Heart left ventricle (tissue), 16 donors: ENCODE results near the gene SMG5. TPM values are rescaled to one million over a fixed set of nuclear protein-coding genes. Genes with fewer than 3 reads are reported as not detected.
A peak's percentile ranks its signal among the peaks of the same experiment; 100 is the strongest.

Experiments used
- ATAC-seq, 4 donors: fragments of 200-7000 bp; cut with Tn5 transposase; one replicate each; pipeline ENCODE4 v1.9.1; 2020 to 2022; ENCODE audit warnings: moderate library complexity in 4 of 4, mild to moderate bottlenecking in 3 of 4, moderate number of reproducible peaks in 1 of 4
- DNase-seq, 5 donors: peaks; one replicate each; pipeline ENCODE4 v3.0.0-alpha.2; 2020
- H3K27ac ChIP-seq, 12 donors: fragments of 200-600 bp; sonication (generic) in 4 of 12; one replicate each; pipeline versions ENCODE4 v1.5.0 to v1.8.0; 2016 to 2022; ENCODE audit warnings: mild to moderate bottlenecking in 2 of 12
- H3K27me3 ChIP-seq, 9 donors: fragments of 200-600 bp; sonication (generic) in 2 of 9; one replicate each; pipeline versions ENCODE4 v1.5.1 to v1.8.0; 2016 to 2022; ENCODE audit warnings: mild to moderate bottlenecking in 3 of 9
- H3K36me3 ChIP-seq, 9 donors: fragments of 200-600 bp; sonication (generic) in 2 of 9; one replicate each; pipeline versions ENCODE4 v1.5.0 to v1.8.0; 2018 to 2022; ENCODE audit warnings: mild to moderate bottlenecking in 2 of 9
- H3K4me1 ChIP-seq, 12 donors: fragments of 200-600 bp; sonication (generic) in 4 of 12; one replicate each; pipeline versions ENCODE4 v1.5.0 to v1.8.0; 2016 to 2022; ENCODE audit warnings: mild to moderate bottlenecking in 3 of 12
- H3K4me3 ChIP-seq, 12 donors: fragments of 200-600 bp; sonication (generic) in 4 of 12; one replicate each; pipeline versions ENCODE4 v1.5.0 to v1.8.0; 2017 to 2022; ENCODE audit warnings: mild to moderate bottlenecking in 9 of 12, moderate library complexity in 4 of 12
- H3K9me3 ChIP-seq, 12 donors: fragments of 200-600 bp; sonication (generic) in 4 of 12; one replicate each; pipeline versions ENCODE4 v1.5.0 to v1.8.0; 2016 to 2022; ENCODE audit warnings: mild to moderate bottlenecking in 1 of 12
- CTCF ChIP-seq, 12 donors: fragments of 200-600 bp; sonication (generic) in 4 of 12; IDR thresholded peaks; one replicate each; pipeline versions ENCODE4 v1.5.0 to v1.8.0; 2018 to 2022; ENCODE audit warnings: antibody characterized with exemption in 12 of 12, mild to moderate bottlenecking in 5 of 12
- POLR2A ChIP-seq, 2 donors: fragments of 450-650 bp; IDR thresholded peaks; one replicate each; pipeline ENCODE4 v1.6.1; 2017; ENCODE audit warnings: antibody characterized with exemption in 2 of 2, mild to moderate bottlenecking in 2 of 2, moderate library complexity in 2 of 2
- WGBS, 4 donors: extraction: QIAGEN DNeasy Blood & Tissue Kit in 2 of 4; methylation state at CpG; one replicate each; pipeline versions ENCODE4 v1.1.5 to v1.1.7; 2013 to 2018; 5-methylcytosine and 5-hydroxymethylcytosine counted together
- intact Hi-C, 10 donors: fragments of 100-400 bp; cut with DNase I; formaldehyde crosslinking; loops; one replicate each; pipeline versions ENCODE4 v1.11.1 to v1.14.2; 2022
- polyA plus RNA-seq, 2 donors: library from polyadenylated mRNA; stranded (reverse); fragments of 200-250 nt; gene quantifications; one replicate each; pipeline ENCODE4 v1.2.3, GENCODE V29; 2013
- total RNA-seq, 9 donors: library from RNA; depleted of rRNA in 2 of 9; stranded (reverse); fragments of >200 nt in 2 of 9; fragmentation: NEBNext Ultra II Directional in 3 of 9; extraction: Animal tissue kit (Norgen Biotek cat#: 25700) in 3 of 9; gene quantifications; one replicate each; pipeline versions ENCODE4 v1.1.0 to v1.2.4, GENCODE V29; 2016 to 2023
- donor health status: ischemic (EF 13 %, LVEDD 7.1; RV severe dilation, severe dysfunction).
- donor health status: healthy with polysubstance abuse.
- donor health status: DM: no; HTN: yes; CAD: no.
- donor health status: DM: no; HTN: no; CAD: no.
- donor health status: ischemic (EF 25% LVEDD 6.9; RV normal size, moderate dysfunction).
- donor health status: ischemic (EF 25% LVEDD 5.7; RV mildly dilated, moderate dysfunction).
- donor health status: healthy.
- donor health status: DM: yes; HTN: yes; CAD: no.
- donor health status: ischemic (EF 35%, LVEDD 5.7; RV mildly dilated, moderate dysfunction).
- donor health status: nonischemic (EF 11% LVEDD 7.7; RV severe dilation, severe dysfunction).
- donor health status: DM: yes; HTN: yes; CAD: no.
- donor health status: PGD.
- donor health status: ischemic (EF 29% LVEDD 5.4; RV normal size, mild dysfunction).
- donor health status: nonischemic (EF 23%, LVEDD 6.1; RV moderate dilation, normal function).

The SMG5 gene
- total and polyA plus RNA-seq, 11 donors: 56.3 to 104 (median 89.4) TPM

- H3K36me3 ChIP-seq: peaks cover 0 to 87% (median 66%) of the 10 kb centered on the region in 9 donors
- H3K9me3 ChIP-seq: no peaks in the 10 kb centered on the region
- ATAC-seq (no peak), DNase-seq (no peak)
- no peaks in the 10 kb centered on the region for H3K27me3 ChIP-seq
- intact Hi-C loops: no loop called here
- peaks cover 0 to 32% (median 16%) of the 10 kb centered on the region in 12 donors for H3K4me1 ChIP-seq
- TF ChIP-seq CTCF (IDR thresholded peaks at IDR 0.05) (no peak), POLR2A (IDR thresholded peaks at IDR 0.05) (no peak)
- no peak overlapping the region for H3K4me3 ChIP-seq
- 94 to 99% (median 95%) methylated on average over 3 of the region's 3 CpGs for WGBS, 4 donors
- peak overlapping the region in 1 of 12 donors; percentile 39 for H3K27ac ChIP-seq
Observed at GRCh38 chr1:156204686-156205085, 77.9 kb downstream of the SMG5 start.

GRCh38 chr1:156203331-156203730 is 79.3 kb downstream of the SMG5 start:
- no peak overlapping the region for H3K4me3 ChIP-seq
- H3K9me3 ChIP-seq: no peaks in the 10 kb centered on the region
- H3K27ac ChIP-seq: peak overlapping the region in 6 of 12 donors; percentile 25 to 69 (median 46)
- TF ChIP-seq POLR2A (IDR thresholded peaks at IDR 0.05) (no peak), CTCF (IDR thresholded peaks at IDR 0.05) (no peak)
- intact Hi-C loops: no loop called here
- no peaks in the 10 kb centered on the region for H3K27me3 ChIP-seq
- DNase-seq (no peak), ATAC-seq (peak in 3 of 4 donors; percentile 76 to 83 (median 81))
- H3K4me1 ChIP-seq: peaks cover 0 to 39% (median 16%) of the 10 kb centered on the region in 12 donors
- peaks cover 0 to 76% (median 53%) of the 10 kb centered on the region in 9 donors for H3K36me3 ChIP-seq

- intact Hi-C loops: no loop called here
- H3K27ac ChIP-seq: no peak overlapping the region
- DNase-seq: no peak
- no peak for ATAC-seq
- no peaks in the 10 kb centered on the region for H3K27me3 ChIP-seq
- WGBS, 4 donors: 90 to 94% (median 93%) methylated on average over 8 of the region's 8 CpGs
- peaks cover 0 to 66% (median 33%) of the 10 kb centered on the region in 12 donors for H3K4me1 ChIP-seq
- no peak for TF ChIP-seq POLR2A (IDR thresholded peaks at IDR 0.05)
- no peak for TF ChIP-seq CTCF (IDR thresholded peaks at IDR 0.05)
- no peak overlapping the region for H3K4me3 ChIP-seq
- no peaks in the 10 kb centered on the region for H3K9me3 ChIP-seq
- H3K36me3 ChIP-seq: peaks cover 0 to 70% (median 38%) of the 10 kb centered on the region in 9 donors
Observed at GRCh38 chr1:156200044-156200443, 82.6 kb downstream of the SMG5 start.

Other genes starting within 250 kb of the SMG5 start
- gene UBQLN4, start 229.0 kb downstream of the SMG5 start, total RNA-seq: 10 to 100 TPM; 21.0 to 34.1 (median 26.9) TPM
- 10 to 100 TPM; 15.1 to 37.3 TPM for gene UBQLN4, start 229.0 kb downstream of the SMG5 start, polyA plus RNA-seq
- gene LAMTOR2, start 228.0 kb downstream of the SMG5 start, total RNA-seq: 10 to 100 TPM; 51.5 to 83.2 (median 61.4) TPM
- 100 to 1,000 TPM in 1 of 2 donors, 10 to 100 TPM in 1; 88.6 to 106 TPM for gene LAMTOR2, start 228.0 kb downstream of the SMG5 start, polyA plus RNA-seq
- gene RAB25, start 221.7 kb downstream of the SMG5 start, total RNA-seq: not detected
- under 1 TPM in 1 of 2 donors, not detected in 1; 0.38 TPM for gene RAB25, start 221.7 kb downstream of the SMG5 start, polyA plus RNA-seq
- under 1 TPM; 0.12 to 0.53 (median 0.32) TPM for gene MEX3A, start 200.4 kb downstream of the SMG5 start, total RNA-seq
- gene MEX3A, start 200.4 kb downstream of the SMG5 start, polyA plus RNA-seq: under 1 TPM; 0.15 to 0.42 TPM
- gene LMNA, start 168.1 kb downstream of the SMG5 start, total RNA-seq: 100 to 1,000 TPM; 223 to 396 (median 279) TPM
- gene LMNA, start 168.1 kb downstream of the SMG5 start, polyA plus RNA-seq: 100 to 1,000 TPM; 257 to 272 TPM
- gene SEMA4A, start 129.2 kb downstream of the SMG5 start, total RNA-seq: 10 to 100 TPM in 1 of 9 donors, 1 to 10 TPM in 5, under 1 TPM in 3; 0.60 to 10.2 (median 1.6) TPM
- 1 to 10 TPM in 1 of 2 donors, under 1 TPM in 1; 0.90 to 1.8 TPM for gene SEMA4A, start 129.2 kb downstream of the SMG5 start, polyA plus RNA-seq
- gene SLC25A44, start 88.7 kb downstream of the SMG5 start, total RNA-seq: 10 to 100 TPM; 16.4 to 27.4 (median 20.5) TPM
- 10 to 100 TPM in 1 of 2 donors, 1 to 10 TPM in 1; 5.8 to 29.3 TPM for gene SLC25A44, start 88.7 kb downstream of the SMG5 start, polyA plus RNA-seq
- gene PMF1, start 69.8 kb downstream of the SMG5 start, total RNA-seq: 100 to 1,000 TPM in 1 of 9 donors, 10 to 100 TPM in 8; 57.8 to 116 (median 62.4) TPM
- gene PMF1, start 69.8 kb downstream of the SMG5 start, polyA plus RNA-seq: 100 to 1,000 TPM; 104 to 122 TPM
- under 1 TPM in 6 of 9 donors, not detected in 3; 0.37 to 0.99 (median 0.65) TPM for gene BGLAP, start 40.6 kb downstream of the SMG5 start, total RNA-seq
- under 1 TPM; 0.32 to 0.57 TPM for gene BGLAP, start 40.6 kb downstream of the SMG5 start, polyA plus RNA-seq
- gene PAQR6, start 34.8 kb downstream of the SMG5 start, total RNA-seq: 1 to 10 TPM in 3 of 9 donors, under 1 TPM in 4, not detected in 2; 0.42 to 1.9 (median 0.92) TPM
- under 1 TPM; 0.26 to 0.61 TPM for gene PAQR6, start 34.8 kb downstream of the SMG5 start, polyA plus RNA-seq
- gene TMEM79, start 1.5 kb upstream of the SMG5 start, total RNA-seq: 1 to 10 TPM in 7 of 9 donors, under 1 TPM in 2; 0.83 to 2.7 (median 1.3) TPM
- 1 to 10 TPM; 1.2 to 1.6 TPM for gene TMEM79, start 1.5 kb upstream of the SMG5 start, polyA plus RNA-seq
- gene GLMP, start 12.9 kb upstream of the SMG5 start, total RNA-seq: 10 to 100 TPM in 8 of 9 donors, 1 to 10 TPM in 1; 9.1 to 63.8 (median 16.7) TPM
- 10 to 100 TPM; 12.8 to 14.4 TPM for gene GLMP, start 12.9 kb upstream of the SMG5 start, polyA plus RNA-seq
- gene VHLL, start 16.5 kb upstream of the SMG5 start, total RNA-seq: not detected
- not detected for gene VHLL, start 16.5 kb upstream of the SMG5 start, polyA plus RNA-seq
- gene CCT3, start 55.5 kb upstream of the SMG5 start, total RNA-seq: 100 to 1,000 TPM; 105 to 152 (median 143) TPM
- 100 to 1,000 TPM in 1 of 2 donors, 10 to 100 TPM in 1; 83.1 to 246 TPM for gene CCT3, start 55.5 kb upstream of the SMG5 start, polyA plus RNA-seq
- under 1 TPM in 2 of 9 donors, not detected in 7; 0.36 to 0.81 TPM for gene TSACC, start 55.7 kb upstream of the SMG5 start, total RNA-seq
- gene TSACC, start 55.7 kb upstream of the SMG5 start, polyA plus RNA-seq: not detected
- under 1 TPM in 1 of 9 donors, not detected in 8; 0.29 TPM for gene RHBG, start 86.4 kb upstream of the SMG5 start, total RNA-seq
- not detected for gene RHBG, start 86.4 kb upstream of the SMG5 start, polyA plus RNA-seq
- 100 to 1,000 TPM in 3 of 9 donors, 10 to 100 TPM in 6; 75.0 to 203 (median 93.2) TPM for gene MEF2D, start 217.9 kb upstream of the SMG5 start, total RNA-seq
- 10 to 100 TPM; 40.5 to 68.8 TPM for gene MEF2D, start 217.9 kb upstream of the SMG5 start, polyA plus RNA-seq